ENCODE data around the gene DPPA5. TPM values are rescaled to one million over a fixed set of nuclear protein-coding genes. Genes with fewer than 3 reads are reported as not detected.

The DPPA5 gene
- total and polyA plus RNA-seq, 9 donors = 0.68 TPM; not detected in 8

- Histone ChIP-seq H3K36me3 (no peaks in the 10 kb centered on the region), H3K4me1 (ENCODE audit: insufficient read depth) (no peaks in the 10 kb centered on the region), H3K27me3 (no peaks in the 10 kb centered on the region), H3K27ac (no peak overlapping the region), H3K4me3 (no peak overlapping the region), H3K9me3 (peaks cover 0 to 3% of the 10 kb centered on the region in 2 donors)
- 88% methylated on average over 10 of the region's 10 CpGs for WGBS, 3 donors
- intact Hi-C loops (cut with DNase I) = no loop called here
- DNase-seq = no peak
- TF ChIP-seq POLR2A (IDR thresholded peaks at IDR 0.05) = no peak
- TF ChIP-seq, protein P1, sequence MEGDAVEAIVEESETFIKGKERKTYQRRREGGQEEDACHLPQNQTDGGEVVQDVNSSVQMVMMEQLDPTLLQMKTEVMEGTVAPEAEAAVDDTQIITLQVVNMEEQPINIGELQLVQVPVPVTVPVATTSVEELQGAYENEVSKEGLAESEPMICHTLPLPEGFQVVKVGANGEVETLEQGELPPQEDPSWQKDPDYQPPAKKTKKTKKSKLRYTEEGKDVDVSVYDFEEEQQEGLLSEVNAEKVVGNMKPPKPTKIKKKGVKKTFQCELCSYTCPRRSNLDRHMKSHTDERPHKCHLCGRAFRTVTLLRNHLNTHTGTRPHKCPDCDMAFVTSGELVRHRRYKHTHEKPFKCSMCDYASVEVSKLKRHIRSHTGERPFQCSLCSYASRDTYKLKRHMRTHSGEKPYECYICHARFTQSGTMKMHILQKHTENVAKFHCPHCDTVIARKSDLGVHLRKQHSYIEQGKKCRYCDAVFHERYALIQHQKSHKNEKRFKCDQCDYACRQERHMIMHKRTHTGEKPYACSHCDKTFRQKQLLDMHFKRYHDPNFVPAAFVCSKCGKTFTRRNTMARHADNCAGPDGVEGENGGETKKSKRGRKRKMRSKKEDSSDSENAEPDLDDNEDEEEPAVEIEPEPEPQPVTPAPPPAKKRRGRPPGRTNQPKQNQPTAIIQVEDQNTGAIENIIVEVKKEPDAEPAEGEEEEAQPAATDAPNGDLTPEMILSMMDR (IDR thresholded peaks at IDR 0.05) = no peak
- no peak for TF ChIP-seq EP300 (IDR thresholded peaks at IDR 0.05)
Observed at GRCh38 chr6:73372516-73372915, 18.4 kb upstream of the DPPA5 start.

- H3K4me1 ChIP-seq (ENCODE audit: insufficient read depth) = no peaks in the 10 kb centered on the region
- H3K9me3 ChIP-seq = peaks cover 0 to 3% of the 10 kb centered on the region in 2 donors
- no peak overlapping the region for H3K4me3 ChIP-seq
- no peak for DNase-seq
- intact Hi-C loops (cut with DNase I) = no loop called here
- TF ChIP-seq POLR2A (IDR thresholded peaks at IDR 0.05) = no peak
- TF ChIP-seq EP300 (IDR thresholded peaks at IDR 0.05) = no peak
- TF ChIP-seq, protein P1 (IDR thresholded peaks at IDR 0.05) = no peak
- no peaks in the 10 kb centered on the region for H3K36me3 ChIP-seq
- no peak overlapping the region for H3K27ac ChIP-seq
- no peaks in the 10 kb centered on the region for H3K27me3 ChIP-seq
- 95 to 97% (median 96%) methylated on average over 4 of the region's 4 CpGs for WGBS, 3 donors
Observed at GRCh38 chr6:73371984-73372383, 17.9 kb upstream of the DPPA5 start.

DNA sequence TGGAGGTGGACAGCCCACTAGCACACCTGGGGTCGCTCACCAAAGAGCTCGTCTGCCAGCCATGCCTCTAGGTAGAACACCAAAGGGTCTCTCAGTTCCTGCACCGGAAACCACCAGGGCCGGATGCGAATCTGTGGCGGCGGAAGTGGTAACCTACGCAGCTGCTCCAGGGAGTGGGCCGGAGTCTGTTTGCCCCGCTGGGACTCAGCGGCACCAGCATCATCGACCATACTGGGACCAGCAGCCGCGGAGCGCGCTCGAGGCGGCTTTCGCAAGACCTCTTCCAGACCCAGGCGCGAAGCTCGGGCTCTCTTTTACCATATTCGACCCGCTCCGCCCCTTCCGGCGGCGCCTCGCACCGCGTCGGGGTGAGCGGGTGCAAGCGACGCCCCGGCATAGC, 15.5 kb upstream of the DPPA5 start, which contains the start of gene OOEP:
TSS of gene OOEP (minus strand) at position 335 of the 400 bp plus-strand sequence. CDS start at position 230, 105 bp downstream.
- H3K4me3 ChIP-seq = no peak within 1 kb of the TSS
- DNase-seq = no peak
- no peak within 1 kb of the TSS for H3K27ac ChIP-seq
- WGBS, 3 donors = 97 to 98% (median 98%) methylated on average over 36 of the region's 36 CpGs
- intact Hi-C loops (cut with DNase I) = no loop called here
- no peak for TF ChIP-seq POLR2A (IDR thresholded peaks at IDR 0.05)
- TF ChIP-seq, protein P1 (IDR thresholded peaks at IDR 0.05) = no peak
- no peak for TF ChIP-seq EP300 (IDR thresholded peaks at IDR 0.05)
- H3K4me1 ChIP-seq (ENCODE audit: insufficient read depth) = no peaks in the 10 kb centered on the region
- H3K36me3 ChIP-seq = no peaks in the 10 kb centered on the region
- H3K9me3 ChIP-seq = peaks cover 0 to 3% of the 10 kb centered on the region in 2 donors
- no peaks in the 10 kb centered on the region for H3K27me3 ChIP-seq

- Histone ChIP-seq H3K4me1 (ENCODE audit: insufficient read depth) (no peaks in the 10 kb centered on the region), H3K27me3 (no peaks in the 10 kb centered on the region), H3K9me3 (peaks cover 0 to 3% of the 10 kb centered on the region in 2 donors), H3K4me3 (no peak overlapping the region), H3K36me3 (no peaks in the 10 kb centered on the region), H3K27ac (no peak overlapping the region)
- TF ChIP-seq, protein P1 (IDR thresholded peaks at IDR 0.05) = no peak
- TF ChIP-seq EP300 (IDR thresholded peaks at IDR 0.05) = no peak
- TF ChIP-seq POLR2A (IDR thresholded peaks at IDR 0.05) = no peak
- no peak for DNase-seq
- intact Hi-C loops (cut with DNase I) = no loop called here
- 89 to 94% (median 94%) methylated on average over 14 of the region's 14 CpGs for WGBS, 3 donors
Observed at GRCh38 chr6:73369157-73369556, 15.1 kb upstream of the DPPA5 start.
